ENCODE results near the gene HMBS. TPM values are rescaled to one million over a fixed set of nuclear protein-coding genes. Genes with fewer than 3 reads are reported as not detected.
A peak's percentile ranks its signal among the peaks of the same experiment; 100 is the strongest.
"Not testable (repeated sequence)": the region's sequence is repeated elsewhere in the genome, so short reads cannot be mapped to it uniquely, and the experiment has no call there.

Gene HMBS
- total RNA-seq, 6 experiments from 2014 or later, result 11.3 to 35.3 (median 14.6) TPM

DNA sequence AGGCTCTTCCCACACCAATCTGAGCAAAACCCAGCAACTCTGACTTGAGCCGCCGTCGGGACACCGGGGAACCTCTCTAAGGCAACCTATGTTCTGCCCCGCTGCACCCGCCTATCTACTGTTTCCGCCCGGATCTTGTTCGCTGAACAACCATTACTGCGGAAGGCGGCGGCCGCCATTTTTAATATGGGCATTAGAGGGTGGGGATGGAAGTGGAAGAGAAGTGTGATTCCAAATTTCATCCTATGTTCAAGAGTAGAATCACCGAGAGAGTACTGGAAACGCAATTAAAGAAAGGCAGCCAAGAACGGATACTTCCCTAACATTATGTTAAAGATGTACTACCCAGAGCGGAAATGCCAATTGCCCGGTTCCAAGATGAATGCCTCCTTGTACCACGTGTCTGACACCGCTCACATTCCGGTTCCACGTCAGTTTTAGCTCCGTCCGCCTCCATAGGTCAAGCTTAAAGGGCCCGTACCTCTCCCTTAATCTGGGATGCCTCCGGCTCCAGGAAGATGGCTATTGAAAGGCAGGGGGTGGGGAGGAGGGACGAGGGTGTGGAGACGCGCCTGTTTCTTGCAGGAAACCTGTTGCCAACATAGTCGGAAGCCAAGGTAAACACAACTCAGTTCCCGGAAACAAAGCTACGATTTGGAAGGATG is 17.2 kb downstream of the HMBS start, which contains the start of gene DPAGT1:
Gene DPAGT1, minus strand, starts transcription at position 95 of the 665 bp plus-strand sequence. CDS start 198 bp downstream, outside the sequence.
- peaks cover 0 to 17% (median 9%) of the 10 kb centered on the region in 4 donors for H3K36me3 ChIP-seq
- under 1% methylated on average over 27 of the region's 32 CpGs for WGBS (ENCODE audit: insufficient coverage, low coverage, low lambda C conversion rate, missing lambda C conversion rate)
- peak; percentile 85 to 92 (median 88) for DNase-seq
- no peak for TF ChIP-seq CTCF (IDR thresholded peaks at IDR 0.05)
- TF ChIP-seq POLR2A (IDR thresholded peaks at IDR 0.05), result peak; percentile 6
- H3K27ac ChIP-seq, result peak within 1 kb of the TSS; percentile 75 to 88 (median 77)
- peak; percentile 86 to 94 (median 92) for ATAC-seq
- no peaks in the 10 kb centered on the region for H3K27me3 ChIP-seq
- H3K9me3 ChIP-seq, result no peaks in the 10 kb centered on the region
- intact Hi-C loops (cut with DNase I), result no loop called here
- peak within 1 kb of the TSS; percentile 73 to 95 (median 88) for H3K4me3 ChIP-seq
- H3K4me1 ChIP-seq, result peaks cover 0 to 13% (median 3%) of the 10 kb centered on the region in 4 donors

DNA sequence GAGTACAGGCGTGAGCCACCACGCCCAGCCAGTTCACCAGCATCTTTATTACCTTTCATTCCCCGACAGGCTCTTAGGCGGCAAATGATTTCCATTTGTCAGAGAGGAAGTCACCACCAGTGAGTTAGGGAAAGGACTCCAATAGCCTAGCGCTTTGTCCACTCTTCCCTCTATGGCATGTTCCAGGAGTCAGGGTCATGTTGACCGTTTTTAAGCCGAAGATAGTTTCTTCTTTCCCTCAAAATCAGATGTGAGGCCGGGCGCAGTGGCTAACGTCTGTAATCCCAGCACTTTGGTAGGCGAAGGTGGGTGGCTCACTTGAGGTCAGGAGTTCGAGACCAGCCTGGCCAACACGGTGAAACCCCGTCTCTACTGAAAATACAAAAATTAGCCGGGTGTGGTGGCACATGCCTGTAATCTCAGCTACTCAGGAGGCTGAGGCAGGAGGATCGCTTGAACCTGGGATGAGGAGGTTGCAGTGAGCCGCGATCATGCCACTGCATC is 18.5 kb downstream of the HMBS start:
- Histone ChIP-seq H3K4me3 (peak overlapping the region in 2 of 3 donors; percentile 88 to 95), H3K27ac (peak overlapping the region; percentile 75 to 88 (median 77)), H3K4me1 (peaks cover 0 to 18% (median 3%) of the 10 kb centered on the region in 4 donors)
- WGBS (ENCODE audit: insufficient coverage, low coverage, low lambda C conversion rate, missing lambda C conversion rate), result 76% methylated on average over 8 of the region's 18 CpGs
- H3K36me3 ChIP-seq; intact Hi-C loops (cut with DNase I); ATAC-seq; H3K27me3 ChIP-seq; DNase-seq; H3K9me3 ChIP-seq: not testable (repeated sequence)

DNA sequence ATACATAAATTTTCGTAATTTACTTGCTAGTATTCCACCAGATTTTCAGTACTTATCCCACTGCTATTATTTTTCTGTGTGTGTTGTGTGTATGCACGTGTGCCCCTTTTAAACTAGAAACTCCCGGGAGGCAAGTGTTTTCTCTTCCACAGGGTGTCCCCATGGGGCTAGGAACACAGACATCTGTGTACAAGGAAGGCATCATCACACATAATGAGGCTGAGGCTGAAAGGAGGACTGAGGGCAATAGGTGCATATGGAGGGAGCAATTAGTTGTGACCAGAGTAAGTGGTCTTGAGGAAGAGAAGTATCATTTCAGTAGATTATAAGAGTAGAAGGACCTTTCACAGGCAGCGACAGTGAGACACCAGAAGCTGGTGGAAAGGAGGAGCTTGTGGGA is 19.1 kb downstream of the HMBS start:
- WGBS (ENCODE audit: insufficient coverage, low coverage, low lambda C conversion rate, missing lambda C conversion rate), result 52% methylated on average over 4 of the region's 4 CpGs
- intact Hi-C loops (cut with DNase I), result no loop called here
- DNase-seq (no peak), ATAC-seq (no peak)
- H3K4me1 ChIP-seq, result peaks cover 0 to 23% (median 6%) of the 10 kb centered on the region in 4 donors
- H3K36me3 ChIP-seq, result no peaks in the 10 kb centered on the region
- H3K27ac ChIP-seq, result no peak overlapping the region
- no peaks in the 10 kb centered on the region for H3K9me3 ChIP-seq
- H3K4me3 ChIP-seq, result no peak overlapping the region
- no peaks in the 10 kb centered on the region for H3K27me3 ChIP-seq
- TF ChIP-seq CTCF (IDR thresholded peaks at IDR 0.05) (peak in 2 of 4 donors; percentile 13 to 16), POLR2A (IDR thresholded peaks at IDR 0.05) (no peak)

DNA sequence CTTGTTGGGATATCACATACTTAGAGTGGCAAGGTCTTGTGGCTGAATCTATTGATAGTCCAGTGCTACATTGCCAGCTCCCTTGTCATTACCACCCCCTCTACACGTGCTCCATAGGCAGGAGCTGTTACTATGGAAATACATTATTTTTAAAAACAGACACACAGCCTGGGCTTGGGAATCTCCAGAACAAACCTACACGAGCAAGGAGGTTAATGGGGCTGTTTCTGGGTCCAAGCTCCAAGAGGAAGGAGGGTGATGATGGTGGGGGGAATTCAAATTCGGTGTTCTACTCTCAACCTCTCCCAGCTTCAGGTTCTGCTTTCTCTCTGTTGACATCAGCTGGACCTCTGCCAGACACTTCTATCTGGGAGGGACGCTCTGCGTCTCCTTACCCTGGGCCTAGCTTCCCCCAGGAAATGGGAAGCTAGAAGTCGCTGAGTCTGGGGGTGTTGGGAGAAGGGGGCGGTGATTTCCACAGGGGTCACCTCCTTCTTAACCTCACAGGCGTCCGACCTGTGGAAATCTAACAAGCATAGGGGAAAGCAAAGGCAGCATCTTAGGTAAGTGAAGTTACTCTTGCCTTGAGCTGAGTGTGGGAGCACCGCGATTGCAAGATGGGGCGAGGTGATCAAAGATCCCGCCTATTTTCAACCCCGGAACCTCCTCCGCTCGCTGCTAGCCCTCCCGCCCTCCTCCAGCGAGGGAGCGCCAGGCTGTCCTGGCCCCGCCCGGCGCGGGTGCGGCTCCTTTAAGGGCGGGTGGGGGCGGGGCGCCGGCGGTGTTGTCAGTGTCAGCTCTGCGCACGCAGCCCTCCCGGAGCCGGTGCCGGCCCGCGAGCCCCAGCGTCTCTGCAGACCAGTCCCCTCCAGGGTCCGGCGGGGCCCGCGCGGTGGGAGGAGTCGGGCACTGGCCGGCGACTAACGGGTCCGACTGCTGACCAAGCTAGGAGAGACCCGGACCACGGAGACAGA is 22.2 kb downstream of the HMBS start, which contains the start of gene C2CD2L:
Gene C2CD2L, plus strand, starts transcription at position 781 of the 974 bp plus-strand sequence. CDS start 398 bp downstream, outside the sequence.
- H3K9me3 ChIP-seq, result no peaks in the 10 kb centered on the region
- peak; percentile 63 for TF ChIP-seq POLR2A (IDR thresholded peaks at IDR 0.05)
- no peak for TF ChIP-seq CTCF (IDR thresholded peaks at IDR 0.05)
- 8% methylated on average over 9 of the region's 49 CpGs for WGBS (ENCODE audit: insufficient coverage, low coverage, low lambda C conversion rate, missing lambda C conversion rate)
- peak within 1 kb of the TSS; percentile 97 to 98 (median 98) for H3K4me3 ChIP-seq
- H3K4me1 ChIP-seq, result peaks cover 0 to 28% (median 4%) of the 10 kb centered on the region in 4 donors
- H3K27me3 ChIP-seq, result no peaks in the 10 kb centered on the region
- H3K36me3 ChIP-seq, result peaks cover 0 to 9% (median 6%) of the 10 kb centered on the region in 4 donors
- H3K27ac ChIP-seq, result peak within 1 kb of the TSS; percentile 48 to 75 (median 61)
- intact Hi-C loops (cut with DNase I), result no loop called here
- ATAC-seq (peak; percentile 82 to 90 (median 88)), DNase-seq (peak; percentile 90 to 92 (median 90))
